ENCODE measurements around the gene ITPR1.

DNA sequence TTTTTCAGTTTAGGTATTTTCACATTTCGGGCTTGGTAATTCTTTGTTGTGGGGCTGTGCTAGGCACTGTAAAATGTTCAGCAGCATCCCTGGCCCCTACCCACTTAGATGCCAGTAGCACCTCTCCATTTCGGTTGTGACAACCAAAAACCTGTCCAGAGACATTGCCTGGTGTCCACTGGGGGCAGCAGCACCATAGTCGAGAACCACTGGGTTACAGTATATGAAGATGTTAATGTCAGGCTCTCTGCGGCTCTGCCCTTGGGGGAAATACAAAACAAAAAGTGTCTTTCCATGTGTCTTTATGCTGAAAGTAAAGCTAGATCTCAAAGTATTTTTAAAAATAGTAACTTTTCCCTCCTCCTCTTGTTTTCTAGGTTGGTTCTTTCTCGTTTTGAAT is 177.2 kb downstream of the ITPR1 start:
- peak; percentile 42 to 46 for TF ChIP-seq CTCF (conservative IDR thresholded peaks at IDR 0.05 in 1 of 2, IDR thresholded peaks at IDR 0.05 in 1 of 2; ENCODE audit: extremely low read depth in 1 of 2, insufficient read depth in 1 of 2, low read depth in 1 of 2, low read length in 2 of 2)
- no peak for TF ChIP-seq EZH2 (IDR thresholded peaks at IDR 0.05; ENCODE audit: borderline replicate concordance, low read length)
